A673 (cell line): ENCODE measurements around the gene EXOSC7.

ENCODE experiments used
- CTCF ChIP-seq: fragments of 300-800, 200-600 bp; sonication (generic); conservative IDR thresholded peaks from 2 replicates; pipeline ENCODE4 v1.5.1; 2017; ENCODE audit warnings: low read depth, mild to moderate bottlenecking, antibody characterized with exemption, low read length, moderate library complexity, mixed read lengths
- EZH2 ChIP-seq: fragments of 200-600 bp; sonication (generic); IDR thresholded peaks from 2 replicates; pipeline ENCODE4 v1.6.1; 2017; ENCODE audit warnings: borderline replicate concordance, low read depth, mild to moderate bottlenecking, mixed read lengths, antibody characterized with exemption, low read length; ENCODE audit not compliant: poor library complexity, severe bottlenecking

DNA sequence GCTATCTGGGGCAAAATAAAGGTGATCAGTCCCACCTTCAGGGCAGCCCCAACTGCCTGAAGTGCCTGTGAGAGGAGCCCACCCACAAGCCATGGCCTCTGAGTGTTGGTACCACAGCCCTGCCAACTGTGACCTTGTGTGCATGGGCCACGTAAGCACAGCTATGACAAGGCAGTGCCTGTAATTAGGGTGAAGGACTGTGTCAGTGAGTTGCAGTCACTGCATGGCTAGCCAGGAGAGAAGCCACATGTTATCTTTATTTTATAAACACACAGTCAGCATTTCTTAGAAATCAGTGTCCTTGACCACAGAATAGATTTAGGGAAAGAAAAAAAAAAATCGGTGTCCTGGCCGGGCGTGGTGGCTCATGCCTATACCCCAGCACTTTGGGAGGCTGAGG, 24.8 kb downstream of the EXOSC7 start:
- TF ChIP-seq EZH2, result no peak
- TF ChIP-seq CTCF, result no peak
